GM12878 (cell line): ENCODE measurements around the gene FATE1. TPM values are rescaled to one million over a fixed set of nuclear protein-coding genes. Genes with fewer than 3 reads are reported as not detected.
"Not testable (repeated sequence)": the region's sequence is repeated elsewhere in the genome, so short reads cannot be mapped to it uniquely, and the experiment has no call there.

Experiments used
- ATAC-seq: fragments of 200-7000 bp; cut with Tn5 transposase; 3 replicates; pipeline ENCODE4 v1.9.1; 2020; ENCODE audit warnings: mild to moderate bottlenecking, moderate library complexity
- BruUV-seq: library from RNA; stranded (reverse); fragments of 400-500 nt; replicated peaks from 2 replicates; lab custom pipeline; 2021; lab: Mats Ljungman, UMichigan
- CTCF ChIA-PET: fragments of 300-600 bp; sonication (Branson Sonifier 250); formaldehyde crosslinking; extraction: SDS; loops from one replicate; lab custom pipeline; 2021; ENCODE audit warnings: inconsistent platforms; lab: Yijun Ruan, JAX
- POLR2A ChIA-PET: fragments of 350-600 bp; formaldehyde crosslinking; extraction: SDS; loops from one replicate; lab custom pipeline; 2021; ENCODE audit warnings: inconsistent platforms; lab: Charles Lee
- RAD21 ChIA-PET: fragments of 300-600 bp; sonication (Branson Sonifier 250); formaldehyde crosslinking; loops from one replicate; lab custom pipeline; 2023; ENCODE audit warnings: antibody characterized with exemption; ENCODE audit not compliant: unreplicated experiment; lab: Charles Lee
- SMC1A ChIA-PET: fragments of 300-600 bp; sonication (Branson Sonifier 250); formaldehyde crosslinking; loops from one replicate; lab custom pipeline; 2023; ENCODE audit not compliant: unreplicated experiment, uncharacterized antibody; lab: Charles Lee
- DNase-seq: peaks from one replicate; pipeline ENCODE4 v3.0.0-alpha.2; 2011; ENCODE audit warnings: low read depth, low spot score
- FAIRE-seq: peaks from 3 replicates; lab custom pipeline; 2011; peaks lifted over from hg19 to GRCh38; lab: Jason Lieb, UNC
- H2AFZ ChIP-seq: 2 replicates; pipeline ENCODE4 v1.6.0; 2011; ENCODE audit warnings: low read depth, low read length, control low read depth; ENCODE audit not compliant: control insufficient read depth
- H3K27ac ChIP-seq: 2 replicates; pipeline ENCODE4 v1.5.1; 2011; ENCODE audit warnings: control low read depth; ENCODE audit not compliant: control insufficient read depth, insufficient read depth
- H3K27me3 ChIP-seq, 2 experiments: replicated peaks in 1 of 2; 2 replicates each; pipeline versions ENCODE4 v1.6.0 to v1.6.1; 2011; ENCODE audit warnings: low read length in 1 of 2; ENCODE audit not compliant: control insufficient read depth in 2 of 2, insufficient read depth in 2 of 2
- H3K36me3 ChIP-seq, 2 experiments: 2 replicates each; pipeline ENCODE4 v1.5.1; 2011; ENCODE audit warnings: low read length in 1 of 2; ENCODE audit not compliant: control insufficient read depth in 2 of 2, insufficient read depth in 2 of 2
- H3K4me1 ChIP-seq: 2 replicates; pipeline ENCODE4 v1.6.1; 2011; ENCODE audit warnings: mild to moderate bottlenecking, low read length, moderate library complexity, mixed read lengths; ENCODE audit not compliant: control insufficient read depth, insufficient read depth
- H3K4me2 ChIP-seq: 2 replicates; pipeline ENCODE4 v1.6.0; 2011; ENCODE audit warnings: control low read depth; ENCODE audit not compliant: control insufficient read depth, insufficient read depth
- H3K4me3 ChIP-seq: fragments of 200-600 bp; sonication (generic); 2 replicates; pipeline ENCODE4 v1.5.1; 2016
- H3K79me2 ChIP-seq: 2 replicates; pipeline ENCODE4 v1.6.0; 2011; ENCODE audit warnings: low read length; ENCODE audit not compliant: control insufficient read depth, insufficient read depth
- H3K9ac ChIP-seq: 2 replicates; pipeline ENCODE4 v1.8.0; 2011; ENCODE audit warnings: low read length, control low read depth, mixed read lengths; ENCODE audit not compliant: control insufficient read depth, insufficient read depth
- H3K9me3 ChIP-seq: replicated peaks from 3 replicates; pipeline ENCODE4 v1.5.1; 2011; ENCODE audit warnings: mild to moderate bottlenecking, low read length; ENCODE audit not compliant: control insufficient read depth, insufficient read depth
- H4K20me1 ChIP-seq: 2 replicates; pipeline ENCODE4 v1.6.0; 2011; ENCODE audit not compliant: control insufficient read depth, insufficient read depth
- ATF7 ChIP-seq: fragments of 450-650 bp; IDR thresholded peaks from 2 replicates; pipeline ENCODE4 v1.6.1; 2016; ENCODE audit warnings: low read depth, mild to moderate bottlenecking
- BCL3 ChIP-seq: IDR thresholded peaks from 2 replicates; pipeline ENCODE4 v1.6.1; 2011; ENCODE audit warnings: borderline replicate concordance, low read depth, mild to moderate bottlenecking, moderate library complexity, low read length; ENCODE audit not compliant: insufficient read depth, poor library complexity, severe bottlenecking
- CHD2 ChIP-seq: IDR thresholded peaks from 2 replicates; pipeline ENCODE4 v1.6.1; 2011; ENCODE audit warnings: low read depth, low read length, improper control_type of control experiment, borderline replicate concordance
- EGR1 ChIP-seq, 2 experiments: IDR thresholded peaks; 1 replicate in 1 of 2; 2 replicates in 1 of 2; pipeline ENCODE4 v1.6.1; 2011 to 2012; ENCODE audit warnings: low read depth in 2 of 2, low read length in 2 of 2, borderline replicate concordance in 1 of 2, mild to moderate bottlenecking in 1 of 2, moderate library complexity in 1 of 2
- NBN ChIP-seq: fragments of 450-650 bp; IDR thresholded peaks from 2 replicates; pipeline ENCODE4 v1.6.1; 2016
- PAX5 ChIP-seq: IDR thresholded peaks from 2 replicates; pipeline ENCODE4 v1.6.1; 2011; ENCODE audit warnings: low read depth, low read length, borderline replicate concordance
- RFX5 ChIP-seq: IDR thresholded peaks from 2 replicates; pipeline ENCODE4 v1.6.1; 2011; ENCODE audit warnings: low read depth, low read length, improper control_type of control experiment
- TBL1XR1 ChIP-seq: IDR thresholded peaks from 2 replicates; pipeline ENCODE4 v1.6.1; 2012; ENCODE audit warnings: low read depth, low read length, improper control_type of control experiment
- TCF12 ChIP-seq: IDR thresholded peaks from 2 replicates; pipeline ENCODE4 v1.6.1; 2011; ENCODE audit warnings: low read depth, mild to moderate bottlenecking, low read length
- ZSCAN29 ChIP-seq: fragments of 450-650 bp; IDR thresholded peaks from 2 replicates; pipeline ENCODE4 v1.6.1; 2017; ENCODE audit warnings: mild to moderate bottlenecking, moderate library complexity
- WGBS: methylation state at CpG from one replicate; pipeline ENCODE4 v1.1.6; 2016; ENCODE audit warnings: low lambda C conversion rate; ENCODE audit not compliant: insufficient replicate concordance, insufficient coverage; ENCODE audit errors: missing lambda C conversion rate; 5-methylcytosine and 5-hydroxymethylcytosine counted together
- in situ Hi-C: fragments of 300-500 bp; cut with MboI; formaldehyde crosslinking; loops from 9 replicates; pipeline ENCODE4 v1.14.3; 2018; ENCODE audit warnings: mixed read lengths
- intact Hi-C: fragments of 100-400 bp; cut with micrococcal nuclease; formaldehyde crosslinking; loops from one replicate; pipeline ENCODE4 v1.14.2; 2022; ENCODE audit not compliant: unreplicated experiment
- polyA plus RNA-seq, 11 experiments: library from polyadenylated mRNA; depleted of rRNA in 4 of 11; unstranded in 6 of 11; stranded (reverse) in 5 of 11; fragments of >200 nt; fragmentation: Nextera tagmentation in 4 of 11; fragmentation: Illumina TruSeq in 1 of 11; extraction: Ambion mirVana in 4 of 11; extraction: Trizol in 1 of 11; gene quantifications; 1 replicate in 1 of 11; 2 replicates in 10 of 11; pipeline versions ENCODE4 v1.2.1 to v1.2.3, GENCODE V29; 2011 to 2016; ENCODE audit warnings: inconsistent platforms in 2 of 11, missing spikeins in 2 of 11, low read depth in 1 of 11
- total RNA-seq, 4 experiments: library from RNA; depleted of rRNA in 3 of 4; stranded (reverse); fragments of >200 nt in 3 of 4; fragmentation: Illumina TruSeq in 1 of 4; extraction: Trizol in 1 of 4; gene quantifications; 2 replicates each; pipeline versions ENCODE4 v1.2.1 to v1.2.3, GENCODE V29; 2013 to 2021
- TF ChIP-seq, protein P1 (sequence below): fragments of 450-650 bp; IDR thresholded peaks from 2 replicates; pipeline ENCODE4 v1.6.1; 2016; ENCODE audit warnings: mild to moderate bottlenecking, moderate library complexity, borderline replicate concordance

FATE1 gene
- total and polyA plus RNA-seq, 10 of the 15 experiments (the other 5 are each of a cell fraction or from before 2014, with no cell fraction given), result 0.26 to 0.28 TPM; not detected in 8

- FAIRE-seq, CTCF ChIA-PET, H3K4me3 ChIP-seq, BruUV-seq, H4K20me1 ChIP-seq, intact Hi-C loops, H3K4me1 ChIP-seq, H3K4me2 ChIP-seq, POLR2A ChIA-PET, H2AFZ ChIP-seq, H3K9me3 ChIP-seq, H3K36me3 ChIP-seq, ATAC-seq, H3K27ac ChIP-seq, DNase-seq, H3K79me2 ChIP-seq, RAD21 ChIA-PET, H3K9ac ChIP-seq, H3K27me3 ChIP-seq, SMC1A ChIA-PET: not testable (repeated sequence)
- WGBS, result 62% methylated on average over 8 of the region's 8 CpGs
- in situ Hi-C loops, result loop anchor here (25.0 kb wide), 1 partner anchor 935 kb away; no protein-coding TSS in a partner anchor
These were observed 18.8 kb upstream of the FATE1 start for GRCh38 chrX:151697082-151697481.

- no peaks in the 10 kb centered on the region for H3K27me3 ChIP-seq
- no peak overlapping the region for H3K27ac ChIP-seq
- H3K4me3 ChIP-seq, result no peak overlapping the region
- H2AFZ ChIP-seq, result no peak overlapping the region
- no TSS peak for BruUV-seq
- DNase-seq, result no peak
- WGBS, result 41% methylated on average over 4 of the region's 4 CpGs
- POLR2A ChIA-PET, result no interaction called here
- no peaks in the 10 kb centered on the region for H3K9me3 ChIP-seq
- in situ Hi-C loops (loop anchor here (25.0 kb wide), 1 partner anchor 935 kb away; no protein-coding TSS in a partner anchor), intact Hi-C loops (no loop called here)
- TF ChIP-seq PAX5 (no peak), RFX5 (no peak), ATF7 (no peak), TBL1XR1 (no peak), NBN (no peak), EGR1 (IDR thresholded peaks at IDR 0.05; ENCODE audit: borderline replicate concordance in 1 of 2, low read depth in 2 of 2, low read length in 2 of 2) (no peak), TCF12 (no peak), BCL3 (no peak), ZSCAN29 (no peak), CHD2 (no peak)
- TF ChIP-seq, protein P1, sequence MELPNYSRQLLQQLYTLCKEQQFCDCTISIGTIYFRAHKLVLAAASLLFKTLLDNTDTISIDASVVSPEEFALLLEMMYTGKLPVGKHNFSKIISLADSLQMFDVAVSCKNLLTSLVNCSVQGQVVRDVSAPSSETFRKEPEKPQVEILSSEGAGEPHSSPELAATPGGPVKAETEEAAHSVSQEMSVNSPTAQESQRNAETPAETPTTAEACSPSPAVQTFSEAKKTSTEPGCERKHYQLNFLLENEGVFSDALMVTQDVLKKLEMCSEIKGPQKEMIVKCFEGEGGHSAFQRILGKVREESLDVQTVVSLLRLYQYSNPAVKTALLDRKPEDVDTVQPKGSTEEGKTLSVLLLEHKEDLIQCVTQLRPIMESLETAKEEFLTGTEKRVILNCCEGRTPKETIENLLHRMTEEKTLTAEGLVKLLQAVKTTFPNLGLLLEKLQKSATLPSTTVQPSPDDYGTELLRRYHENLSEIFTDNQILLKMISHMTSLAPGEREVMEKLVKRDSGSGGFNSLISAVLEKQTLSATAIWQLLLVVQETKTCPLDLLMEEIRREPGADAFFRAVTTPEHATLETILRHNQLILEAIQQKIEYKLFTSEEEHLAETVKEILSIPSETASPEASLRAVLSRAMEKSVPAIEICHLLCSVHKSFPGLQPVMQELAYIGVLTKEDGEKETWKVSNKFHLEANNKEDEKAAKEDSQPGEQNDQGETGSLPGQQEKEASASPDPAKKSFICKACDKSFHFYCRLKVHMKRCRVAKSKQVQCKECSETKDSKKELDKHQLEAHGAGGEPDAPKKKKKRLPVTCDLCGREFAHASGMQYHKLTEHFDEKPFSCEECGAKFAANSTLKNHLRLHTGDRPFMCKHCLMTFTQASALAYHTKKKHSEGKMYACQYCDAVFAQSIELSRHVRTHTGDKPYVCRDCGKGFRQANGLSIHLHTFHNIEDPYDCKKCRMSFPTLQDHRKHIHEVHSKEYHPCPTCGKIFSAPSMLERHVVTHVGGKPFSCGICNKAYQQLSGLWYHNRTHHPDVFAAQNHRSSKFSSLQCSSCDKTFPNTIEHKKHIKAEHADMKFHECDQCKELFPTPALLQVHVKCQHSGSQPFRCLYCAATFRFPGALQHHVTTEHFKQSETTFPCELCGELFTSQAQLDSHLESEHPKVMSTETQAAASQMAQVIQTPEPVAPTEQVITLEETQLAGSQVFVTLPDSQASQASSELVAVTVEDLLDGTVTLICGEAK, result no peak
- H3K9ac ChIP-seq, result no peak overlapping the region
- H3K36me3 ChIP-seq, result no peaks in the 10 kb centered on the region
- SMC1A ChIA-PET, result no interaction called here
- RAD21 ChIA-PET, result no interaction called here
- H4K20me1 ChIP-seq, result no peaks in the 10 kb centered on the region
- H3K4me2 ChIP-seq, result no peak overlapping the region
- no peaks in the 10 kb centered on the region for H3K4me1 ChIP-seq
- ATAC-seq, result no peak
- CTCF ChIA-PET, result no interaction called here
- H3K79me2 ChIP-seq, result no peaks in the 10 kb centered on the region
- FAIRE-seq, result no peak
These were observed 18.3 kb upstream of the FATE1 start for GRCh38 chrX:151697522-151697921.
